ENCODE measurements around the gene PLXDC1.
A peak's percentile ranks its signal among the peaks of the same experiment; 100 is the strongest.
"Not testable (repeated sequence)": the region's sequence is repeated elsewhere in the genome, so short reads cannot be mapped to it uniquely, and the experiment has no call there.

The PLXDC1 gene

GRCh38 chr17:39178536-39178935, 27.1 kb upstream of the PLXDC1 start:
- DNase-seq, result no peak

GRCh38 chr17:39177256-39177655, 25.8 kb upstream of the PLXDC1 start:
- no peak for DNase-seq

- DNase-seq, result peak; percentile 77 to 79
Observed at GRCh38 chr17:39175695-39176093, 24.3 kb upstream of the PLXDC1 start.

GRCh38 chr17:39174920-39175694, 23.7 kb upstream of the PLXDC1 start:
- peak; percentile 78 to 88 for DNase-seq

GRCh38 chr17:39173526-39174274, 22.3 kb upstream of the PLXDC1 start:
- no peak for DNase-seq

- no peak for DNase-seq
Observed at GRCh38 chr17:39173080-39173479, 21.6 kb upstream of the PLXDC1 start.

GRCh38 chr17:39171933-39172332, 20.5 kb upstream of the PLXDC1 start:
- no peak for DNase-seq

GRCh38 chr17:39170558-39170957, 19.1 kb upstream of the PLXDC1 start:
- DNase-seq, result no peak

- DNase-seq, result peak in 1 of 2 experiments; percentile 17
Observed at GRCh38 chr17:39170109-39170508, 18.7 kb upstream of the PLXDC1 start.

GRCh38 chr17:39169518-39169917, 18.1 kb upstream of the PLXDC1 start:
- DNase-seq, result no peak

- DNase-seq, result no peak
Observed at GRCh38 chr17:39169101-39169500, 17.7 kb upstream of the PLXDC1 start.

- not testable (repeated sequence) for DNase-seq
Observed at GRCh38 chr17:39168503-39168902, 17.1 kb upstream of the PLXDC1 start.

- peak; percentile 93 to 97 for DNase-seq
Observed at GRCh38 chr17:39167476-39167875, 16.0 kb upstream of the PLXDC1 start.

GRCh38 chr17:39166437-39167335, 15.2 kb upstream of the PLXDC1 start:
- peak in 1 of 2 experiments; percentile 37 for DNase-seq

GRCh38 chr17:39165841-39166349, 14.5 kb upstream of the PLXDC1 start, which contains the start of gene ARL5C:
TSS of gene ARL5C (minus strand) at chr17:39166161. CDS start at chr17:39165760, 401 bp downstream.
- DNase-seq, result no peak

GRCh38 chr17:39165178-39165840, 13.9 kb upstream of the PLXDC1 start:
- DNase-seq, result no peak

- DNase-seq, result peak; percentile 87 to 88
Observed at GRCh38 chr17:39164675-39165143, 13.3 kb upstream of the PLXDC1 start.

- no peak for DNase-seq
Observed at GRCh38 chr17:39161962-39162361, 10.5 kb upstream of the PLXDC1 start.

GRCh38 chr17:39158623-39159022, 7.2 kb upstream of the PLXDC1 start:
- no peak for DNase-seq

- DNase-seq, result no peak
Observed at GRCh38 chr17:39156491-39156890, 5.1 kb upstream of the PLXDC1 start.

GRCh38 chr17:39155654-39156053, 4.2 kb upstream of the PLXDC1 start:
- DNase-seq, result no peak

- DNase-seq, result peak; percentile 73 to 82
Observed at GRCh38 chr17:39153599-39154051, 2.2 kb upstream of the PLXDC1 start.

All from AML-193 (cell line).